ENCODE data around the gene CYBB.

Gene CYBB

DNA sequence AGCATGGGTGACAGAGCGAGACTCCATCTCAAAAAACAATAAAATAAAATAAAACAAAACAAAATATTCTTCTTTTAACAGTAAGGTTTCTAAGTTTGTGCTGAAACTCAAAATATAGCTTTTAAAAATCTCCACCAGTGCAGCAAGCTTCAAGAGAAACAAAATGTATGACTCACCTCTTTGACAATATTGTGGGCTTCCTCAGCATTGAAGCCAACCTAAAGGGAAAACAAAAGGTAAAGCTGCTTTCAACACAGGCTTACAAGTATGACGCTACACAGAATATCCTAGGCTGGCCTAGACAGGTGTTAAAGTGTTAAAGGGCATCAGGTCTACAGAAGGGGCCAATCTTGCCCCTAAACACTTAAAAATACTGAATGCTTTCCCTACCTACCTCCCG is 66.3 kb downstream of the CYBB start:
- no peak for DNase-seq
- TF ChIP-seq CTCF (IDR thresholded peaks at IDR 0.05), result no peak
- Mint-ChIP-seq H3K9me3 (peaks cover 31% of the 10 kb centered on the region), H3K27ac (no peak overlapping the region), H3K36me3 (ENCODE audit: low read depth) (peaks cover 16% of the 10 kb centered on the region), H3K4me1 (peaks cover 1% of the 10 kb centered on the region), H3K27me3 (ENCODE audit: low read depth, poor library complexity) (no peaks in the 10 kb centered on the region), H3K4me3 (peak overlapping the region; percentile 74)

- no peaks in the 10 kb centered on the region for H3K4me1 Mint-ChIP-seq
- no peaks in the 10 kb centered on the region for H3K27me3 Mint-ChIP-seq (ENCODE audit: low read depth, poor library complexity)
- peaks cover 35% of the 10 kb centered on the region for H3K9me3 Mint-ChIP-seq
- no peak for TF ChIP-seq CTCF (IDR thresholded peaks at IDR 0.05)
- peaks cover 14% of the 10 kb centered on the region for H3K36me3 Mint-ChIP-seq (ENCODE audit: low read depth)
- no peak for DNase-seq
- H3K27ac Mint-ChIP-seq, result no peak overlapping the region
- peak overlapping the region; percentile 74 for H3K4me3 Mint-ChIP-seq
Measured at GRCh38 chrX:37846558-37846933, 66.7 kb downstream of the CYBB start.

- DNase-seq, result peak; percentile 74
- H3K9me3 Mint-ChIP-seq, result peaks cover 36% of the 10 kb centered on the region
- no peak for TF ChIP-seq CTCF (IDR thresholded peaks at IDR 0.05)
- no peaks in the 10 kb centered on the region for H3K4me1 Mint-ChIP-seq
- no peaks in the 10 kb centered on the region for H3K27me3 Mint-ChIP-seq (ENCODE audit: low read depth, poor library complexity)
- no peak within 1 kb of the TSS for H3K27ac Mint-ChIP-seq
- H3K36me3 Mint-ChIP-seq (ENCODE audit: low read depth), result peaks cover 14% of the 10 kb centered on the region
- peak within 1 kb of the TSS; percentile 74 for H3K4me3 Mint-ChIP-seq
Measured at GRCh38 chrX:37846934-37847732, 67.3 kb downstream of the CYBB start, which contains the start of gene DYNLT3. DYNLT3 (minus strand) TSS chrX:37847571; CDS start chrX:37847510, 61 bp downstream.

DNA sequence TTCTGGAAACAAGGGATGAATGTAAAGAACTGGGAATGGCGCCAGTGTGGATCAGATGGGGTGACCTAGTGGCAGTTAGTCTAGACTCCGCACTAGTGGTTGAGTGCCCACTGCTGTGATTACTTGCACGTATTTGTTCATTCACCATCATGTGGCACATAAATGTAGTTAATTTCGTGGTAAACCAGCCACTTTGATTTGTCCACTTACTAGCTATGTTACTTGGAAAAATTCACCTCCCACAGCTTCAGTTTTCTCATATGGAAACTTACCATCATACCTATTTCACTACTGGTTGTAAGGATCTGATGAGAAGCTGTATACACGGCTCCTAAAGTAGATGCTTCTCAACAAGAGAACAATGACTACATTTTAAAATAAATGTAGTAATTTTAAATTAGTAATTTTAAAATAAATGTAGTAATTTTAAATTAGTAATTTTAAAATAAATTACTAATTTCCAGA is 67.9 kb downstream of the CYBB start:
- peaks cover 39% of the 10 kb centered on the region for H3K9me3 Mint-ChIP-seq
- H3K4me3 Mint-ChIP-seq, result peak overlapping the region; percentile 74
- H3K4me1 Mint-ChIP-seq, result no peaks in the 10 kb centered on the region
- TF ChIP-seq CTCF (IDR thresholded peaks at IDR 0.05), result no peak
- no peak overlapping the region for H3K27ac Mint-ChIP-seq
- no peaks in the 10 kb centered on the region for H3K27me3 Mint-ChIP-seq (ENCODE audit: low read depth, poor library complexity)
- DNase-seq, result no peak
- peaks cover 14% of the 10 kb centered on the region for H3K36me3 Mint-ChIP-seq (ENCODE audit: low read depth)

DNA sequence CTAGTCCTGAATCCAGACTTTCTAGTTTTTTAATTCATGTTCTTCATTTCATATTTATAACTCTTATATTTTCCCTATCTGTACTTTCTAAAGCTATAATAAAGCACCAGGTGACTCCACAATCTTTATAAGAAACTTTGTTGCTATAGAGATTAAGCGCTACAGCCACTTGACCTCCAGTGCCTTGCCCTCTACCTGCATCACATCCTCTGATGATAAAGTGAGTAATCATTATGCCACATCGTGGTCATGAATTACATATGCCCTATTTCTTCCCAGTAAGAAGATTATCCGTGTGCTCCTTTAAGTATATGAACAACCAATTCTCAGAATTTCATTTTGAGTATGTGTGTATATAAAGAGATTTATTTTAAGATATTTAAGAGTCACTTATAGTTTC is 74.3 kb downstream of the CYBB start:
- no peak for TF ChIP-seq CTCF (IDR thresholded peaks at IDR 0.05)
- Mint-ChIP-seq H3K4me1 (no peaks in the 10 kb centered on the region), H3K36me3 (ENCODE audit: low read depth) (peaks cover 4% of the 10 kb centered on the region), H3K4me3 (no peak overlapping the region), H3K27ac (no peak overlapping the region), H3K9me3 (peaks cover 63% of the 10 kb centered on the region), H3K27me3 (ENCODE audit: low read depth, poor library complexity) (no peaks in the 10 kb centered on the region)
- no peak for DNase-seq

DNA sequence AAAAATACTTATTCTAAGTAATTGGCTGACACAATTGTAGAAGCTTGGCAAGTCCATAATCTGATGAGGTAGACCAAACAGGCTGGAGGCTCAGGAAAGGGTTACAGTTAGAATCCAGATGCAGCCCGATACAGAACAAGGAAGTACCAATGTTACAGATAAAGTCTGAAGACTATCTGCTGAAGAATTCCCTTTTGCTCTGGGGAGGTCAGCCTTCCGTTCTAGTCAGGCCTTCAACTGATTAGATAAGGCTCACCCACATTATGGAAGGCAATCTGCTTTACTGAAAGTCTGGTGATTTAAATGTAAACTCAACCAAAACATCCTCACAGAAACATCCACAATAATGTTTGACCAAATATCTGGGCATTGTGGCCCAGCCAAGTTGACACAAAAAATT is 74.9 kb downstream of the CYBB start:
- H3K27me3 Mint-ChIP-seq (ENCODE audit: low read depth, poor library complexity), result no peaks in the 10 kb centered on the region
- H3K9me3 Mint-ChIP-seq, result peaks cover 57% of the 10 kb centered on the region
- no peak for TF ChIP-seq CTCF (IDR thresholded peaks at IDR 0.05)
- no peak overlapping the region for H3K4me3 Mint-ChIP-seq
- H3K27ac Mint-ChIP-seq, result no peak overlapping the region
- H3K4me1 Mint-ChIP-seq, result no peaks in the 10 kb centered on the region
- DNase-seq, result no peak
- peaks cover under 1% of the 10 kb centered on the region for H3K36me3 Mint-ChIP-seq (ENCODE audit: low read depth)
